ENCODE measurements around the gene SPTBN5.
"Not testable (repeated sequence)": the region's sequence is repeated elsewhere in the genome, so short reads cannot be mapped to it uniquely, and the experiment has no call there.

The SPTBN5 gene

GRCh38 chr15:41849204-41849603, 44.6 kb downstream of the SPTBN5 start:
- in situ Hi-C loops (cut with MboI; ENCODE audit: low sequenced_read_pairs) = no loop called here

GRCh38 chr15:41848631-41849030, 45.2 kb downstream of the SPTBN5 start:
- in situ Hi-C loops (cut with MboI; ENCODE audit: low sequenced_read_pairs) = no loop called here

- in situ Hi-C loops (cut with MboI; ENCODE audit: low sequenced_read_pairs) = no loop called here
Observed at GRCh38 chr15:41847981-41848380, 45.9 kb downstream of the SPTBN5 start.

GRCh38 chr15:41847206-41847605, 46.6 kb downstream of the SPTBN5 start:
- in situ Hi-C loops (cut with MboI; ENCODE audit: low sequenced_read_pairs) = no loop called here

GRCh38 chr15:41844814-41845213, 49.0 kb downstream of the SPTBN5 start:
- in situ Hi-C loops (cut with MboI; ENCODE audit: low sequenced_read_pairs) = no loop called here

GRCh38 chr15:41843571-41843970, 50.3 kb downstream of the SPTBN5 start:
- in situ Hi-C loops (cut with MboI; ENCODE audit: low sequenced_read_pairs) = no loop called here

GRCh38 chr15:41842229-41842628, 51.6 kb downstream of the SPTBN5 start:
- in situ Hi-C loops (cut with MboI; ENCODE audit: low sequenced_read_pairs) = no loop called here

- in situ Hi-C loops (cut with MboI; ENCODE audit: low sequenced_read_pairs) = no loop called here
Observed at GRCh38 chr15:41841131-41841530, 52.7 kb downstream of the SPTBN5 start.

- in situ Hi-C loops (cut with MboI; ENCODE audit: low sequenced_read_pairs) = no loop called here
Observed at GRCh38 chr15:41840673-41841072, 53.2 kb downstream of the SPTBN5 start.

GRCh38 chr15:41839781-41840491, 53.9 kb downstream of the SPTBN5 start:
- in situ Hi-C loops (cut with MboI; ENCODE audit: low sequenced_read_pairs) = no loop called here

- in situ Hi-C loops (cut with MboI; ENCODE audit: low sequenced_read_pairs) = no loop called here
Observed at GRCh38 chr15:41838400-41838897, 55.4 kb downstream of the SPTBN5 start, which contains the start of gene PLA2G4B. Gene PLA2G4B, plus strand, starts transcription at chr15:41838847. Its CDS starts 67 bp downstream, at chr15:41838914.

DNA sequence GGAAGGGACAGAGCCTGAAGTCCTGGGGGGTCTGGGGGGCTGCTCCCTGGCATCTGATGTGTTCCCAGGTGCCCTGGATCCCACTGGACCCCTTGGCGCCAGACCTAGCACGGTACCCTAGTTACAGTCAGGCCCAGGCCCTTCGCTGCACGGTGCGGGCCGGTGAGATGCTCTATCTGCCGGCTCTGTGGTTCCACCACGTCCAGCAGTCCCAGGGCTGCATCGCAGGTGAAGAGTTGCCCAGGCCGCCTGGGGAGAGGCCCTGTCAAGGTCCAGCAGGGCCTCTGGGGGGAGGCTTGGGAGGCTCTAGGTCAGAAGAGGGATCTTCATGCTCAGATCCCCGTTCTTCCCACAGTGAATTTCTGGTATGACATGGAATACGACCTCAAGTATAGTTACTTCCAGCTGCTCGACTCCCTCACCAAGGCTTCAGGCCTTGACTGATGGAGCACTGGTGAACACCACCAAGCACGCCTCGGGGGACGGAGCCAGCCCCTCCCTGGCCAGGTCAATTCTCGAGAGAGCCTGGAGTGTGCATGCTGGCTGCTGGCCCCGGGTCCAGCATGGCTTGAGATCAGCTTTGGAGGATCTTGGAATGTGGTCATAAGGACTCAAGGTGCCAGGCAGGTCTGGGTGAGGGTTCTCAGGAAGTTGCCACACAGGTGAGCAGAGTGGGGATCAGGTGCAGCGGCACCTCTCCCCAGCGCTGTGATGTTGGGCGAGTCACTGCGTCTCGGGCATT, 57.0 kb downstream of the SPTBN5 start:
- in situ Hi-C loops (cut with MboI; ENCODE audit: low sequenced_read_pairs) = no loop called here

GRCh38 chr15:41836073-41836472, 57.8 kb downstream of the SPTBN5 start:
- in situ Hi-C loops (cut with MboI; ENCODE audit: low sequenced_read_pairs) = no loop called here

DNA sequence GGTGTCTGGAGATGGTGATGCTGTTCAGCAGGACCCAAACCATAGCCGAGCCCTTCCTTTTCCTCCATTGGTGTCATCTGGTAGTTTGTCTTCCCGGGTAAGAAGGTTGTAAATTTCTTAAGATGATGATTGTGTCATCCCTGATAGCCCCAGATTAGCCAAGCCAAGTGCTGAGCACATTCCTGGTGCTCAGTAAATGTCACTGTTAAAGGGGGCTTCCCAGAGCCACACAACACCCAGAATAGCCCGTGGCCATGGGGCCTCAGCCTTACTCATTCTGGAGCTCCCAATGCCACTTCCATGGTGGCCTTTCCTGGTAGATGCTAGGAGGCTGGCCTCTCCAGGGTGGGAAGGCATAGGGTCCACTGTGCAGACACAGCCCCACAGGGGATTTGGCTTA, 59.8 kb downstream of the SPTBN5 start:
- in situ Hi-C loops (cut with MboI; ENCODE audit: low sequenced_read_pairs) = no loop called here

GRCh38 chr15:41832875-41833274, 61.0 kb downstream of the SPTBN5 start:
- in situ Hi-C loops (cut with MboI; ENCODE audit: low sequenced_read_pairs) = no loop called here

DNA sequence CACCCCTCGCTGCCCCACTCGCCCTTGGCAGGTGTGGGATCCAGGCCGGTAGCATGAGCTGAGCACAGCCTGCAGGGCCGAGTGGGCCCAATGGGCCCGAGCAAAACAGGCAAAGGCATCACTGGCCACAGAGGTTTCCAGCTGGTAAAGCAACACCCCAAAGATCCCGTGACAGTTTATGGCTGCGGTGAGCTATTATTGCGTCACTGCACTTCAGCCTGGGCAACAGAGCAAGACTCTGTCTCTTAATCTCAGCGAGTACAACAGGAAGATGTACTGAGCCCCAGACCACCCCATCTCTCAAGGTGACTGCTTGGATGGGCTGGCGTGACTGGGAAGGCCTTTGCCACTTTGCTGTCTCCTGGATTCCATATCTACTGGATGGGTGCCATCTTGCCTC, 61.6 kb downstream of the SPTBN5 start:
- in situ Hi-C loops (cut with MboI; ENCODE audit: low sequenced_read_pairs) = no loop called here

GRCh38 chr15:41831291-41831690, 62.6 kb downstream of the SPTBN5 start:
- in situ Hi-C loops (cut with MboI; ENCODE audit: low sequenced_read_pairs) = not testable (repeated sequence)

DNA sequence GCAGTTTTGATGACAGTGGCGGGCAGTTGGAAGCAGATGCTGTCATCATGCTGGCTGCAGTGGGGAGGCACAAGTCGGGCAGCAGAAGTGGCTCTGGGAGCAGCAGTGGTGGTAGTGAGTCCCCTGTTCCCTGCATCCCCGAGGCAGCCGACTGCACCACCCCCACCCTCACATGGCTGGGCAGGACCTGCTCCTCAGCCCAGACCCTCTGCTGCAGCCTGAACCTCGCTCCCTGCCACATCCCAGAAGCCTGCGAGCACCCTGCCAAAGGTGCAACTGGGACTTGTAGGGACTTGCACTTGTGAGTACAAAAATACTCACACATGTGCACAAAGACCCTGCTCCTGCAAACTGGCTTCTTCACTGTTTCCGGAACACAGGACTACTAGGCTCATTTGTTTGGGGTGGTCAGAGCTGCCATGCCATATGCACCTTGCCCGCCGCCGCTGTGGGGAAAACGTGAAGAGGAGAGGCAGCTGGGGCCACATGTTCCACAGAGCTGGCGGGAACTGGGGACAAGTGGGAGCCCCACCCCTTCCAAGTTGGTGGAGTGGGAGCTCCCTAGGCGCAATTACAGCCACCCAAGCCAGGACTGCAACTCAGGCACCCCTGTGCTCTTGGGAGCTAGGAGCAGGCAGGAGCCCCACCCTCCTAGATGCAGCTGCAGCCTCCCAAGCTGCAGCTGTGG, 63.8 kb downstream of the SPTBN5 start:
- in situ Hi-C loops (cut with MboI; ENCODE audit: low sequenced_read_pairs) = no loop called here

- in situ Hi-C loops (cut with MboI; ENCODE audit: low sequenced_read_pairs) = no loop called here
Observed at GRCh38 chr15:41828807-41829141, 65.1 kb downstream of the SPTBN5 start.

GRCh38 chr15:41827880-41828806, 65.7 kb downstream of the SPTBN5 start, which contains the start of gene JMJD7:
Gene JMJD7, plus strand, starts transcription at chr15:41828092. Its CDS starts 33 bp downstream, at chr15:41828125.
- in situ Hi-C loops (cut with MboI; ENCODE audit: low sequenced_read_pairs) = no loop called here
